Neutrophil (primary cell): Measurements from ENCODE around the gene NKX6-2.
"Not testable (repeated sequence)": the region's sequence is repeated elsewhere in the genome, so short reads cannot be mapped to it uniquely, and the experiment has no call there.

Experiments used
- H3K27ac ChIP-seq: fragments of 200-600 bp; sonication (generic); 2 replicates; pipeline ENCODE4 v1.5.1; 2016; ENCODE audit warnings: mild to moderate bottlenecking, moderate library complexity
- H3K27me3 ChIP-seq: fragments of 200-600 bp; sonication (generic); 2 replicates; pipeline ENCODE4 v1.6.0; 2016; ENCODE audit warnings: mild to moderate bottlenecking
- H3K36me3 ChIP-seq: fragments of 200-600 bp; sonication (generic); 2 replicates; pipeline ENCODE4 v1.5.1; 2017
- H3K4me1 ChIP-seq, 2 experiments: fragments of 200-600 bp in 1 of 2; sonication (generic) in 1 of 2; 1 replicate in 1 of 2; 2 replicates in 1 of 2; pipeline versions ENCODE4 v1.5.1 to v1.6.1; 2013 to 2016; ENCODE audit warnings: low read depth in 1 of 2, low read length in 1 of 2, mild to moderate bottlenecking in 1 of 2, moderate library complexity in 1 of 2; ENCODE audit not compliant: control insufficient read depth in 1 of 2, insufficient read depth in 1 of 2
- H3K4me3 ChIP-seq, 2 experiments: fragments of 200-600 bp in 1 of 2; sonication (generic) in 1 of 2; 1 replicate in 1 of 2; 2 replicates in 1 of 2; pipeline ENCODE4 v1.5.1; 2013 to 2016; ENCODE audit warnings: low read depth in 1 of 2, low read length in 1 of 2, mild to moderate bottlenecking in 1 of 2, moderate library complexity in 1 of 2
- H3K9me3 ChIP-seq: fragments of 200-600 bp; sonication (generic); 2 replicates; pipeline ENCODE4 v1.5.1; 2016
- TF ChIP-seq, protein P1 (sequence below): fragments of 200-600 bp; sonication (generic); IDR thresholded peaks from 2 replicates; pipeline ENCODE4 v1.5.1; 2016; ENCODE audit warnings: antibody characterized with exemption

The NKX6-2 gene

DNA sequence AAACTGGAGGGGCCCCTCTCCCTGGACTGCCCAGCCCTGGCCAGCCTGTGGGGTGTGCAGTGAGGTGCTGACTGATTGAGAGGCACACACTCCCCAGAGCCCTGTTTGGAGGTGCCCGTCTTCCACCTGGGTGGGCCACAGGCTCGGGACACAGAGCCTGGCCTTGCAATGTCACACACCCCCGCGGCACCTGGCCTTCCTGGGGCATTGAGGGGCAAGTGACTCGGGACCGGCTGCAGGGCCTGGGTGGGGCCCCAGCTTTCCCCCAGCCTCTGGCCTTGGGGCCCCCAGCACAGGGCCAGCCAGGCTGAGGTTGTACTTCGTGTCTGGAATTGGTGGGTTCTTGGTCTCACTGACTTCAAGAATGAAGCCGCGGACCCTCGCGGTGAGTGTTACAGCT lies 13.9 kb upstream of the NKX6-2 start:
- Histone ChIP-seq H3K27me3 (peaks cover 16% of the 10 kb centered on the region), H3K27ac (no peak overlapping the region), H3K36me3 (no peaks in the 10 kb centered on the region), H3K4me3 (no peak overlapping the region), H3K9me3 (no peaks in the 10 kb centered on the region), H3K4me1 (no peaks in the 10 kb centered on the region)
- TF ChIP-seq, protein P1, sequence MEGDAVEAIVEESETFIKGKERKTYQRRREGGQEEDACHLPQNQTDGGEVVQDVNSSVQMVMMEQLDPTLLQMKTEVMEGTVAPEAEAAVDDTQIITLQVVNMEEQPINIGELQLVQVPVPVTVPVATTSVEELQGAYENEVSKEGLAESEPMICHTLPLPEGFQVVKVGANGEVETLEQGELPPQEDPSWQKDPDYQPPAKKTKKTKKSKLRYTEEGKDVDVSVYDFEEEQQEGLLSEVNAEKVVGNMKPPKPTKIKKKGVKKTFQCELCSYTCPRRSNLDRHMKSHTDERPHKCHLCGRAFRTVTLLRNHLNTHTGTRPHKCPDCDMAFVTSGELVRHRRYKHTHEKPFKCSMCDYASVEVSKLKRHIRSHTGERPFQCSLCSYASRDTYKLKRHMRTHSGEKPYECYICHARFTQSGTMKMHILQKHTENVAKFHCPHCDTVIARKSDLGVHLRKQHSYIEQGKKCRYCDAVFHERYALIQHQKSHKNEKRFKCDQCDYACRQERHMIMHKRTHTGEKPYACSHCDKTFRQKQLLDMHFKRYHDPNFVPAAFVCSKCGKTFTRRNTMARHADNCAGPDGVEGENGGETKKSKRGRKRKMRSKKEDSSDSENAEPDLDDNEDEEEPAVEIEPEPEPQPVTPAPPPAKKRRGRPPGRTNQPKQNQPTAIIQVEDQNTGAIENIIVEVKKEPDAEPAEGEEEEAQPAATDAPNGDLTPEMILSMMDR, result no peak

DNA sequence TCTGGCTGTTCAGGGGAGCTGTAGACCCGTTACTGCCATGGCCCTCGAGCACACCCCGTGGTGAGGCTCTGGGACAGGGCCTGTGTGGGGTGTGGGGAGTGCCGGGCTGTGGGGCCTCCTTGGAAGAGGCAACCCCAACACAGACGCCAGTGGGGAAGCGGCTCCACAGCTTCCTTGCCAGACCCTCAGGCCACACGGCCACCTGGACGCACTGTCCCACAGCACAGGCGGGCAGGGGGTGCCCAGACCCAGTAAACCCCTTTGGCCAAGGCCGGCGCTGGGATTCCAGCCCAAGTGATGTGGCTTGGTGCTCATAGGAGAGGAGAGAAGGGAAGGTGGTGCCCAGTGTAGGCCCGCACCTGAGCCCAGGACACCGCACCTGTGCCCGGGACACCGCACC lies 12.9 kb upstream of the NKX6-2 start:
- Histone ChIP-seq H3K4me3 (no peak overlapping the region), H3K27me3 (peaks cover 24% of the 10 kb centered on the region), H3K4me1 (no peaks in the 10 kb centered on the region), H3K27ac (no peak overlapping the region), H3K9me3 (no peaks in the 10 kb centered on the region), H3K36me3 (no peaks in the 10 kb centered on the region)
- TF ChIP-seq, protein P1, result no peak

DNA sequence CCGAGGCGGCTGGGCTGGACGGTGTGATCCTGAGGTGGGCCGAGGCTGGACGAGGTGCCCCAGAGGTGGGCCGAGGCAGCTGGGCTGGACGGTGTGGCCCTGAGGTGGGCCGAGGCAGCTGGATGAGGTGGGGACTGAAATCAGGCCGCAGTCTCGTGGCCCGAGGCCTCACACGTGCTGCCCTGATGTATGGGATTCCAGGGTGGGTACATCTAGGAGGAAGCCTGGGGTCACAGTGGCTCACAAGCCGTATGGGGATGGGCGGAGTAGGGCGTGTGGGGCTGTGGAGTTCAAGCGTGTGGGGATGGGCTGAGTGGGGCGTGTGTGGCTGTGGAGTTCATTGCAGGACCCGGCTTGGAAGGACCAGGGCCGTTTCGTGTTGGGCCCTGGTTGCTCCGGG lies 12.5 kb upstream of the NKX6-2 start:
- peaks cover 29% of the 10 kb centered on the region for H3K27me3 ChIP-seq
- no peaks in the 10 kb centered on the region for H3K36me3 ChIP-seq
- H3K27ac ChIP-seq, result no peak overlapping the region
- H3K4me3 ChIP-seq, result no peak overlapping the region
- TF ChIP-seq, protein P1, result no peak
- no peaks in the 10 kb centered on the region for H3K4me1 ChIP-seq
- no peaks in the 10 kb centered on the region for H3K9me3 ChIP-seq

DNA sequence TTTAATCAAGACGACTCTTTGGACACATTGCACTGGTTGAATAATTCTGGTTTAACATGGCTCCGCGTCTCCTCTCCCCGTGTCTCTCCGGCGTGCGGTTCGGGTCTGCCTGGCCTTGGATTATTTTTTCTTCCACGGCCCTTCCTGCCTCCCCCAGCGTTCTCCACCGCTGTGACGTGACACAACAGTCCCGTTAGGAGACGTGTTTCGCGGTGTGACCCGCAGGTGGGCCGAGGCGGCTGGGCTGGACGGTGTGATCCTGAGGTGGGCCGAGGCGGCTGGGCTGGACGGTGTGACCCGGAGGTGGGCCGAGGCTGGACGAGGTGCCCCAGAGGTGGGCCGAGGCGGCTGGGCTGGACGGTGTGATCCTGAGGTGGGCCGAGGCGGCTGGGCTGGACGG lies 12.0 kb upstream of the NKX6-2 start:
- not testable (repeated sequence) for H3K4me1 ChIP-seq, H3K27ac ChIP-seq, H3K9me3 ChIP-seq, H3K4me3 ChIP-seq, H3K36me3 ChIP-seq
- peaks cover 33% of the 10 kb centered on the region for H3K27me3 ChIP-seq

DNA sequence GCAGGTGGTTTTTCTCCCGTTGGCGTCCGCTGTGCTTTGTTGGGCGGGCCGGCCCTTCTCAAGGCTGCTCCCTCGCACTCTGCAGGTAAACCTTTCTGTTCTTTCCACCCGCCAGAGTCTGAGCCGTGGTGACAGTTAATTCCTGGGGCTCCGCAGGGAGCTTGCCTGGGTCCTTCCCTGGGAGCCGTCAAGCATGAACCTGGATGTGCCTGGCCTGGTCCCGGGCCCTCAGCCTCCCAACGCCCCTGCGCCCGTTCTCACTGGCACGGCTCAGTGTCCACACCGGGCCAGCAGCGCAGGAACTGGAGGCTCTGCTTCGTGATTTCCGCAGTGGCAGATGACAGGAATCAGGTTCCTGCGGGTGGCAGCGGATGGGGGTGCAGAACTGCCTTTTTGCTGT lies 10.9 kb upstream of the NKX6-2 start:
- Histone ChIP-seq H3K4me3 (no peak overlapping the region), H3K27ac (no peak overlapping the region), H3K4me1 (no peaks in the 10 kb centered on the region), H3K36me3 (no peaks in the 10 kb centered on the region), H3K9me3 (no peaks in the 10 kb centered on the region), H3K27me3 (peaks cover 37% of the 10 kb centered on the region)
- TF ChIP-seq, protein P1, result no peak

DNA sequence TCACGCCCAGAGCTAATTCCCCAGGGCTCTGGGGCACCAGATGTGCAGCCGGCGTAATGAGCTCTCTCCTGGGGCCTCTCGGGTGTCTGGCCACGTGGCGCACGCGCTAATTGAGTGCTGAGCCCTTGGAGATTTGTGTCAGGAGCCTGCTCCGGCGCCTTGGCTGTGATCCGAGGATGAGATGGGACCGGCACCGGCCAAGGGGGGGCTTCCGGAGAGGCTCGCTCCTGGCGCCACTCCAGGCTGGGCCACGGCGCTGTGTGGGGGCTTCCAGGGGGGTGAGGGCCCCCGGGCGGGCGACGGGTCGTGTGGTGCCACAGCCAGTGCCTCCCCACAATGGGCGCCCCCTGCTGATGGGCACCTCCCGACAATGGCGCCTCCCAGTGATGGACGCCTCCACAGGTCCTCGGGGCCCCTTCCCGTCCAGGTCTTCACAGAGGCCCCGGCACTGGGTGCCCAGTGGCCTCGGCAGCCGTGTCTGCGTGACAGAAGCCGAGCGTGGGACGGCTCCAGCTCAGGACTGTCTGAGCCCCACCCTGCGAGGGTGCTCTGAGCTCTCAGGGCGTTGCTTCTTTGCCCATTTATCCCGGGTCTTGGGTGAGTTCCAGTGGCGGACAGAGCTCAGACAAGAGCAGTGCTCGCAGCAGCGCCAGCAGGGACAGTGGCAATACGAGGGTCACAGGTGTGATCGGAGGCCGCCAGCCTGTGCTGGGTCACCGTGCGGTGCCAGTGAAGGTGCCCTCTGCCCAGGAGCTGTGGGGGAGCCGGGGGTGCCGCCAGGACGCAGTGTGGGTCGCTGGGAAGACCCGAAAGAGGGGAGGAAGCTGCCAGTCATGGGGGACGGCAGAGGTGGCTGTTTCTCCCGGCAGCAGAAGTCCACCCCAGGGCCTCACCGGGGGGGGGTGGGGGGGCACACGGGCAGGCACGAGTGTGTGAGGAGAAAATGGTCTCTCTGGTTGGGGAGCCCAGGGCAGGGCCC lies 8.2 kb upstream of the NKX6-2 start:
- Histone ChIP-seq H3K27ac (no peak overlapping the region), H3K27me3 (peaks cover 62% of the 10 kb centered on the region), H3K4me1 (no peaks in the 10 kb centered on the region), H3K4me3 (no peak overlapping the region), H3K9me3 (no peaks in the 10 kb centered on the region), H3K36me3 (no peaks in the 10 kb centered on the region)
- TF ChIP-seq, protein P1, result no peak
